Cerebellar nuclear complex (tissue), 1 donor: ENCODE measurements around the gene SLC26A4.
"Not testable (repeated sequence)": the region's sequence is repeated elsewhere in the genome, so short reads cannot be mapped to it uniquely, and the experiment has no call there.

Experiments used
- DNase-seq, 2 experiments: peaks; one replicate each; lab custom pipeline; 2025; lab: John Stamatoyannopoulos, UW

Gene SLC26A4

DNA sequence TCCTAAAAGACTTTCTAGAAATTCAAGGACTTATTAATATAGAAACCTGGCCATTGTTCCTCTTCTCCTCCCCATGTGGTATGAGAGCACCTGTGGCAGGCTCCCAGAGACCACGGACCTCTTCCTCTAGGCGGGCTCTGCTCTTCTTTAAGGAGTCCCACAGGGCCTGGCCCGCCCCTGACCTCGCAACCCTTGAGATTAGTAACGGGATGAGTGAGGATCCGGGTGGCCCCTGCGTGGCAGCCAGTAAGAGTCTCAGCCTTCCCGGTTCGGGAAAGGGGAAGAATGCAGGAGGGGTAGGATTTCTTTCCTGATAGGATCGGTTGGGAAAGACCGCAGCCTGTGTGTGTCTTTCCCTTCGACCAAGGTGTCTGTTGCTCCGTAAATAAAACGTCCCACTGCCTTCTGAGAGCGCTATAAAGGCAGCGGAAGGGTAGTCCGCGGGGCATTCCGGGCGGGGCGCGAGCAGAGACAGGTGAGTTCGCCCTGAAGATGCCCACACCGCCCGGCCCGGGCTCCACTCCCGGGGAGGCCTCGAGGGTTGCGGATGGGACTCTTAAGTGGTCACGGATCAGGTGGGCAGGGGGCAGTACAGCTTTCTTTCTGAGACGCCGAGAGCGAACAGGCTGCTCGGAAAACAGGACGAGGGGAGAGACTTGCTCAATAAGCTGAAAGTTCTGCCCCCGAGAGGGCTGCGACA is at the start of gene SLC26A4:
TSS of gene SLC26A4 (plus strand) at position 448 of the 700 bp plus-strand sequence. CDS start 814 bp downstream, outside the sequence.
- DNase-seq: no peak

DNA sequence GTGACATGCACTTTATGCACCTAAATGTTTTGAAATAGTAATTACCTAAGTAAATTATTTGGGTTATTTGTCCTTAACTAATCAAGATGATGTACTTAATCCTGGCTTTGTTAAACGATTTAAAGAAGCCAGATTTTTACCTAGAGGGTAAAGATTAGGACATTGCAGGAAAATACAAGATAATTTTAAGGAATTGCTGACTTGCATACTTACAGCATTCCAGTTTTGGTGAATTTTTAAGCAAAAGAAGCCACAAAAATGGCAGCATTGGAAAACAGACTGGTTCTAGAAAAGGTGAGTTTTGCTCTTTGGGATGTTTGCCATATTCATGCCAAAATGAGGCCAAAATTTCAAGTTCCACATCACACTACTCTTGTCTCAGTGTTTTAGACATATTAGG is 47.2 kb upstream of the SLC26A4 start:
- DNase-seq: no peak

DNA sequence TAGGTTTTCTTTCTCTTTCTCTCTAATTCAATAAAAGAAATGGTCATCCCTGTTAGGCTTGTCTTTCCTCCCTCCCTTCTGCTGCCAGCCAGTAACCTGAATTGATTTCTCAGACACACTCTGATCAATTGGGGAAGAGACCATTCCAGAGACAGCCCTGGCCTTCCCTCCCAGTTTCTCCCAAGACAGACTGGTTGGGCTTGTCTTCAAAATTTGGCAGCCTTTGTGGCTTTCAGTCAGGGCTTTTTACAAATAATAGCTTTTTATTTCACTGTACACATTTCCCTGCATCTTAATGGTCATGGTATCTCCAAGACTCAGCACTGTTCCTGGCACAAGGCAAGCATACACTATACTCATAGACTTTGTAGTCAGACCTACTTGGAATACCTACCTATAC is 46.7 kb upstream of the SLC26A4 start:
- no peak for DNase-seq

DNA sequence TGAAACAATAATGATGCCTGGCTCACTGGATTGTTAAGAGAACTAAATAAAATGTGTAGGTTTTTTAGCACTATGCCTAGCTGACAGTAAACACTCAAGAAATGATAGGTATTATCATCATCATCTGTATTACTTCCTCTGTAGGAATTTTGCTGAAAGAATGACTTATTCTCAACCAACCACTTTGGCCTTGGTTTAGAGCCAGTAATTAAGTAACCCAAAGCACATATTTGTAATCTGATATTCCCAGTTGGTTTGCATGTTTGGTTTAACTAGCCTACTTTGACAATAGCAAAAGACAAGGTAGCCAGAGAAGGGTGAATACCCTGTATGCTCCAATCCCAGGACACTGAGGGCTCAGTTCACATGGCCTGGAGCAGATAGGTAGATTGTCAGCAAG is 46.2 kb upstream of the SLC26A4 start:
- DNase-seq: no peak

DNA sequence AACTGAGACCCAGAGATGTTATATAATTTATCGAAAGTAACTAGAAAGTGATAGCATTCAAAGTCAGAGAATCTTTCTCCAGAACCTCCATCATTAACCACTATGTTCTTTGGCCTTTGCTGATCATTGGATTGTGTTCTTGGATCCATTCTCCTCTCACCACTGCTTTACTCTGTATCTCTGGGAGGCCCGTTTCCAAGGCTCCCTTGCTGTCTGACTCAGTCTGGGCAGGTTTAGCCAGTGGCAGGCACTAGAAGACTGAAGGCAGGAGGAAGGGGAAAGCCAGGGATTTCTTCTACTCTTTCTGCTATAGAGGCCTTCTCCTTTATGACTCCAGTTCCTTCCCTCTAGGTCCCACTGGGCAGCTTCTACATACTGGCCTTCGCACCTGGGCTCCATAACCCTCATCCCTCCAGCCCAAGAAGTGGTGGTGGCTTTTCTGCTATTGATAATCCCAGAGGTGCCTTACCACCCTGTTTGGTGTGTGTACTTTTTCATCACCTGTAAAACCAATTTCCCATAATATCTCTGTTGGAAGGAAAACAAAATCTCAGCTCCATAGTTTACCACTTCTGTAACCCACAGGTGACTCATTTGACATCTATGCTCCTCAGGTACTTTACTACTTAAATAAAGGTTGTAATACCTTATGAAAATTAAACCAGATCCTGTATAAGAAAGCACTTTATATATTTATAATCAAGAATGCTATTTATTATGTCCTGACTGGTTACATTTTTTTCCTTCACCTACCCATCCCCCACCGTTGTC is 44.5 kb upstream of the SLC26A4 start:
- DNase-seq: no peak

DNA sequence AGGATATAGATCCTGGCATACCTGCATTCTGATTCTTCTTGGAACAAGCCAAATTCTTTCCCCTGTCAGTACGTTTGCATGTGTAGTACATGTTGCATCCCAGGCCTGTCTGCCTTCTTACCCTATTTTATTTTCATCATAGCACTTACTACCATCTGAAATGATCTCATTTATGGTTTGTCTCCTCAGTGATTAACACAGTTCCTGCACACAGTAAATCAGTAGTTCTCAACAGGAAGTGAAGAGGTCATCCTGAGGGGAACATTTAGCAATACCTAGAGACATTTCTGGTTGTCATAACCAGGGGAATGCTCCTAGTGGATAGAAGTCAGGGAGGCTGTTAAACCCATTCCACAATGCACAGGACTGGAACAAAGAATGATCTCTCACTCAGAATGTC is 38.2 kb upstream of the SLC26A4 start:
- DNase-seq: no peak

DNA sequence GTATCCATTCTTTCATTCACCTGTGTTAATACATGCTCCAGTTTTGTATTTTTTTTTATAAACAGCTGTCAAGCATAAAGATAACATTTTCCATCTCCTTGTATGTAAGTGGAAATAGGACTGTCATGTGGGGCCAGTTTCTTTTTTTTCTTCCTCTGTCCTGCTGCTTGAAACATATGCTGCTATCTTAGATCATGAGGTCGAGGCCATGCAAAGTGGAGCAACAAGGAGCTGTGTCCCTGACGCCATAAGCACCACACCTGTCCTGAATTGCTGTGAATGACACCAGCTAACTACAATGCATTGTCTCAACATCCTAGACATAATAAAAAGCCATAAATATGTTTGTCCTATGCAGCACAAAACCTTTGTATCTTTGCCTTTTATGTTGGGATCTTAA is 37.7 kb upstream of the SLC26A4 start:
- no peak for DNase-seq

DNA sequence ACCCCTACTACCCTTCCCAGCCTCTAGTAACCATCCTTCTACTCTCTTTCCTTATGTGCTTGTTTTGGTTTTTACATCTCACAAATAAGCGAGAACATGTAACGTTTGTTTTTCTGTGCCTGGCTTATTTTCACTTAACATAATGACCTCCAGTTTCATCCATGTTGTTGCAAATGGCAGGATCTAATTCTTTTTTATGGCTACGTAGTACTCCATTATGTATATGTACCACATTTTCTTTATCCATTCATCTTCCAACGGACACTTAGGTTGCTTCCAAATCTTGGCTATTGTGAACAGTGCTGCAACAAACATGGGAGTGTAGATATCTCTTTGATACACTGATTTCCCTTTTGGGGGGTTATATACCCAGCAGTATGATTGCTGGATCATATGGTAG is 33.6 kb upstream of the SLC26A4 start:
- no peak for DNase-seq

DNA sequence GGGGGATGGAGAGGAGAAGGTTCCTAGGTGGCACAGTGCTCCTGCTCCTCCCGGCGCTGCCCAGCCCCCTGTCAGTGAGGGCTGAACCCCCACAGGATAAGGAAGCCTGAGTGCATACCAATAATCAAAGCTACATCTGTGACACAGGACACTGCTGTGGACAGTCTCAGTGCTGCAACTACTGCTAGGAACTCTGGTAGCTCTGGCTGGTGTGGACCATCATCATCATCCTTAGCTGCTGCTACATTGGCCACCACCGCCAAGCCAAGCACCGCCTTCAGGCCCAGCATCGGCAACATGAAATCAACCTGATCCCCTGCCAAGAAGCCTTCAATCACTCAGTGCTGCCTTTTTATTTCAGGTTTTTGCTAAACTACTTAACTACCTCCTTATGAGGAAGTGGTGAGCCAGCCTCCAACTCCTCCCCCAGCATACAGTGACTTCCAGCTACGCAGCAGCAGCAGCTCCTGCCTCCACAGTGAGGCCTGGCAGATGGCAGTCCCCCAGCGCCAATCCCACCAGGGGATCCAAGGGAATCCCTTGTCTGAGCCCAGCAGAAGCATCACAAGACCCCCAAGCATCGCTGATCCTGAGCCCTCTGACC is 32.1 kb upstream of the SLC26A4 start:
- no peak for DNase-seq

DNA sequence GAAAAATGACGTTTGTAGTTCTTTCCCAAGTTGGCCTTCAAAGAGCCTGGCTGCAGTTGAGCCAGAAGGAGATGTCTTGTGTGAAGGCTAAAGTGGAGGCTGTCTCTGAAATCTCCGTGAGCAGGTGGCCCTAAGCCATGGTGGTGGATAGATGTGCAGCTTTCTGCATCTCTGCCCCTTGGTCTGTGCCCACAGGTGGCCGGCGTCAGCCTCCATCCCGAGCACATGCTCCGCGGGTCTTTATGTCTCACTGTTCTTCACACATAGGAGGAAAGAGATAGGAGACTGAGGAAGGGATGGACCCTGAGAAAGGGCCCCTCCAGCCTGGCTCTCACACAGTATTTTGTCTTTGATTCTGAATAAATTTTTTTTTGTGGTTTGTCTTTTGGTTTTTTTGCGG is 30.3 kb upstream of the SLC26A4 start:
- DNase-seq: no peak

DNA sequence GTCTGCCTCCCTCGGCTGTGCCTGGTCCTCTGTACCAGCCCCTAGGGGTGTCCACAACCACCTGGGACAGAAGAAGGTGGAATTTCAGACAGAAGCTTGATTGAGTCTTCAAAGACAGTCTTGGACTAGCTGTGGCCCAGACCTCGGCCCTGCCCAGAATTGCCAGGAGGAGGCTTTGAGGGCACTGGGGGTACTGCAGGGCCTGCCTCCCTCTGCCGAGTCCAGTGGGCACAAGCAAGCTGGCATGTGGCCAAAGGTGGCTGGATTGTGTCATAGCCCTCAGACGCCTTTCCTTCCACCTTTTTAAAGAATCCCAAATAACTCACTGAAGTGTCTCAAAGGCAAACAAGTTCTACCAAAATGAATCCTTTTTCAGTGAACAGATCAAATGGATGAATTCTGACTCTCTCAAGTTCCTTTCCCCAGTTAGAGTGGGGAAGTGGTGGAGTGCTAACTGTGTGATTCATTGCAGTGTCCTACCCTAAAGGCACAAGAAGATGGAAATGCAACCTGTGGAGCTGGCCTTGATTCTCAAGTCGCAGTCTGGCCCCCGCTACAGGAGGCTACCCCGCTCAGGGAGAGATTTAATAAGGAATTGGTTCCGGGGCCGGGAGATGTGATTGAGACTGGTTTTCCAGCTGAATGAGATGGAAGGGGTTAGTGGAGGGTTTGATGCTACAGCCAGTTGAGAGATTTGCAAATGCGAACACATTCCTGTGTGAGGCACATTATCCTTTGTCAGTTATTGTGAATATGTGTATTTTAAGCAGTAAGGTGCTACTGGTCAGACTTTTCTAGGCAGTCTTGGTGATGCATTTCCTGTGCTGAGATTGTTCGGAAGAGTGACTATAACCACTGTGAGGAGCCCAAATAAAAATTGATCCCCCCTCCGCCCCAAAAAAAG is 28.8 kb upstream of the SLC26A4 start:
- no peak for DNase-seq

DNA sequence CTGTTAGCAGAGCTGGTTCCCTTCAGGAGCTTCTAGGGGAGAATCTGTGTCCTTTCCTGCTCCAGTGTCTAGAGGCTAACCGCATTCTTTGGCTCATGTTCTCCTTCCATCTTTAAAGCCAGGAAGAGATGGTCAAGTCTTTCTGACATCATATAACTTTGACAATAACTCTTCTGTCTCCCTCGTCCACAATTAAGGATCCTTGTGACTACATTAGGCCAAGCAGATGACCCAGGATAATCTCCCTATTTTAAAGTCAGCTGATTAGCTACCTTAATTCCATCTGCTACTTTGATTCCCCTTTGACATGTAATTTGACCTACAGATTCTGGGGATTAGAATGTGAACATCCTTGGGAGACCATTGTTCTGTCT is 28.1 kb upstream of the SLC26A4 start:
- DNase-seq: no peak

DNA sequence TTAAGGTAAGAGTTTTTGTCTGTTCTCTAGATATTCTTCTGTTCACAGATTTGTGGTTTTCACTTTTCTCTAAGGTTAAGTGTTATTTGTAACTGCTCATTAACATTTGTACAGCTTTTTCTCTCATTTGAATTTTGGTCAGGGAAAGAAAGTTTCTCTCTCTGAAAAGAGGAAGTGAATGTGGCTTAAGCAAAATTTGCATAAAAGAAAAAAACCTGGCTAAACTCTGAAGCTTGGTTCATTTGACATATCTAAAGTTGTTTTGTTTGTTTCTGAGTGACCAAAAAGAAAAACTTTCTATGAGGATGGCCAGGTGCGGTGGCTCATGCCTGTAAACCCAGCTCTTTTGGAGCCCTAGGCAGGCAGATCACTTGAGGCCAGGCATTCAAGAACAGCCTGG is 22.0 kb upstream of the SLC26A4 start:
- no peak for DNase-seq

DNA sequence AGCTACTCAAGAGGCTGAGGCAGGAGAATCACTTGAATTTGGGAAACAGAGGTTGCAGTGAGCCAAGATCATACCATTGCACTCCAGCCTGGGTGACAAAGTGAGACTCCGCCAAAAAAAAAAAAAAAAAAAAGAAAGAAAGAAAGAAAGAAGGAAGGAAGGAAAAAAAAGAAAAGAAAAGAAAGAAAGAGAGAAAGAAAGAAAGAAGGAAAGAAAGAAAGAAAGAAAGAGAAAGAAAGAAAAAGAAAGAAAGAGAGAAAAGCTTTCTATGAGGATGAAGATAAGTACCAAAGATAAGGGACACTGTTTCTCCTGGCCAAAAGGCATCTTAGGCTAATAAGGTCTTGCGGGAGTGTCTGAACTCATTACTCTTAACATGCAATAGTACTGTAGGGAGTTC is 21.6 kb upstream of the SLC26A4 start:
- not testable (repeated sequence) for DNase-seq

DNA sequence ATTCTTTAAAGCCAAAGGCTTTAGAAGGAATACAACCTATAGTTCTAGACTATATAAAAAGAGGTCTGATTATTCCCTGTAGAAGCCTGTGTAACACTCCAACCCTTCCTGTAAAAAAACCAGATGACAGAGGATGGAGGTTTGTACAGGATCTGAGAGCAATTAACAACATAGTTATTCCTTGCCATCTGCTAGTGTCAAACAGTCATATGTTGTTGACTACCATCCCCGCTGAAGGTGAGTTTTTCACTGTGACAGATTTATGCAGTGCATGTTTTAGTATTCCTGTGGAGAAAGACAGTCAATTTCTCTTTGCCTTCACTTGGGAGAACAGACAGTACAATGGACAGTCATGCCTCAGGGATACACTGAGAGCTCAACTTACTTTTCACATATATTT is 19.0 kb upstream of the SLC26A4 start:
- no peak for DNase-seq

DNA sequence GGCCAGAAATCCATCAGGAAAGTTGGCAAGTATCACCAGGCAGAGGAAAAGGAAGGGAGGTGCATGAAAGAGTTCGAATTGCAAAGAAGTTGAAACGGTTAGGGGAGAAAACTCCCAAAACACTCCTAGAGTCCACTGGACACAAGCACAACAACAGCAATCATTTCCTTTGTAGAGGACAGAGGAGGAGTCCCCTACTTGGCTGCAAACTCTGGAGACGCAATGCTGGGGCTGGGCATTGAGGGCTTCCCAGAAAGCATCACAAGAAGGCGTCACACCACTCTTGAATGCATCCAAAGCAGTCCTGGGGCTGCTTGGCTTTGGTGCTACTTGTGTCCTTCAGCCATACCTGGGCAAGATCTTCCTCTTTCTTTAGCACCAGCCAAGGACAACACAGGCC is 18.1 kb upstream of the SLC26A4 start:
- DNase-seq: no peak

DNA sequence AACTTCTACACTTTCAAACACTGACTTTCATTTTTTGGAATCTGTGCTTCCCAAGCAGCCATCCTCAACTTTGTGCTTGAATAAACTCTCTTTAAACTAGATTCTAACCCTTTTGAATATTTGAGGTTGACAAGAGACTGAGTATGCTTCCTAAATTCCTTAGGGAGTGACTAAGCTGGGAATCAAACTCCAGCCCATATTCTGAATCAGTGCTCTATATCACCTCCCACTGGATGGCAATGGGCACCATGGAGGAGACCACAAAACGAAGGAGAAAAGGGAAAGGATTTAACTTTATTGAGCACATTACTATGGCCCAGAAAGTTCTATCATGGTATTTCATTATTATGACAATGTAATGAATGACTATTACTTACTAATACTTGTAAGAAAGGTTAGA is 17.2 kb upstream of the SLC26A4 start:
- DNase-seq: no peak

DNA sequence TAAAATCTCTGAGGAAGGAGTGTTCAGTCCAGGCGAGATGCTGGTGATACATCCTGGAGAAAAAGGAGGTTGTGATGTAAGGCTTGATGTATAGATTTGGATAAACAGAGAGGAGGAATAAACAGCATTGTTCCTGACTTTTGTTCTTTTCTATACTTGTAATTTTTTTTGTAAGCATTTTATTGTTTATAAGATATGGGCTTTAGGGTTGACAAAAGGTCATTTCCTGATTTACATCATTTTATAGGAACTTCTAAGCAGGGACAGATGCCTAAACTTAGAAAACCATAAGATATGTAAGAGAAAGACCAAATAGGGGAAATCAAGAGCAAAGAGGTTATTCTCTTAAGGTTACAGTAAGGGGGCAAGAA is 16.7 kb upstream of the SLC26A4 start:
- no peak for DNase-seq

DNA sequence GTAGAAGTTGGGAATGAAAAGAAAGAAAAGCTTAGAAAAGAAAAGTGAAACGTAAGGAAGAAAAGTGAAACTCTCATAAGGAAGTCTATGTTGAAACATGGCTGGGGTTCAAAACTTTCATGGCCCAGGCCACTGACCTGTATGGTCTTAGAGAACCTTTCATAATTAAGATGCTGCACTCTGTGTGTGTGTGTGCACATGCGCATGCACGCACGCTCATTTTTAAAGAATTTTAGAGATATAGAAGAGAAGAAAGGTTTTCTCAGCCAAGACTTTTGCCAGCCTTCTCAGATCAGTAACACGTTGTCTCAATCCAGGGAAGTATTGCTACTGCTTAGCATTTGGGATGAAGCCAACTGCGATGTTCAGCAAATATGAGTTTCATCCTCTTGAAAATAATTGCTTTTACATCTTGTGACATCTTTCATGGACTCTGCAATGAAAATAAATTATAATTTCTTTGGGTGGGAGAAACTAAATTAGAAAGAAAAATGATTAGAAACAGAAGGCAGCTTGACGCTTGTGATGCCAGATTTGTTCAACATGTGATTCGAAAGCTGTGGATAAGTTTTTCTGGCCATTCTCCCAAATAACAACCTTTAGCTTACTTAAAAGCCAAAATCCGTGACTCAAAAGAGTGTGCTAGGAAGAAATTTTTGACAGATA is 16.2 kb upstream of the SLC26A4 start:
- no peak for DNase-seq

DNA sequence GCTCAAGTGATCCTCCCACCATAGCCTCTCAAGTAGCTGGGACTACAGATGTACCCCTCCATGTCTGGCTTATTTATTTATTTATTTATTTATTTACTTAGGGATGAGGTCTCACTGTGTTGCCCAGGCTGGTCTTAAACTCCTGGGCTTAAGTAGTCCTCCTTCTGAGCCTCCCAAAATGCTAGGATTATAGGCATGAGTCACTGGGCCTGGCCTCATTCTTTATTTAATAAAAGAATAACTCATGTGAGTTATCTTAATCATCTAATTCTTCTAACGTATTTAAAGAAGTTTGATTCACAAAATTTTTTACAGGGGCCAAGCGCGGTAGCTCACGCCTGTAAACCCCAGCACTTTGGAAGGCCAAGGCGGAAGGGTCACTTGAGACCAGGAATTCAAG is 8.0 kb upstream of the SLC26A4 start:
- DNase-seq: no peak

DNA sequence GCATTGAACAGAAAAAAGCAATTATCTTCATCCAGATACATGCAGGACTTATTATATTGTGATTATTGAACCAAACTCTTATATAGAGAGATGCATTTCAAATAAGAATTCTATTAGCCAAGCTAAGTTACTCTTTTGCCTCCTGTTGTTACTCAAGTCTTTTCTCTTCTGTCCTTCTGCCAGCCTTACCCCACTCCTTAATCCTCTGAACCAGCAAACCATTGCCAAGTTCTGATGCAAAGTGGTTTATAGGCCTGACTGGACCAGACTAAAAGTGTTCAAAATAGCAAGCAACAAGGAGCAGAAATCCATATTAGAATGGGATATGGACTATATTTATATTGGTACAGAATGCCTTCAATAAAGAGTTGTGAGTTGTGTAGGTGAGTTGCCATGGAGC is 2.2 kb upstream of the SLC26A4 start:
- no peak for DNase-seq

DNA sequence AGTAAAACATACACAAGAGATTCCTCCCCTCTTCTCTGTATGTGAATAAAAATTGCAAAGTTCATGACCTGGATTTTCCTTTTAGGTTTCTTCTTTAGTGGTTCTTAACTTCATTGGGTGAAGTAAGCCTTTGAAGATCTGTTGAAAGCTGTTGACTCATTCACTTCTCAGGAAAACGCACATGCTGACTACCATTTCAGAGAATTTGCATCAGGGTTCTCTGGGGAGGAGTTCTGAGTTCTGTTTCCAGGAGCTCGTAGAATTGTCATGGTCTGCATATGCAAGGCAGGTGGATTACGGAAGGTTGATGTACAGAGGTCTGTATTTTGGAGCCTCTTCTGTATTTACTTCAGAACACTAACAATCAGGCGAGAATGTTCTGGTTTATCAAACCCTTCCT is 962 bp upstream of the SLC26A4 start:
- no peak for DNase-seq
